H1 (cell line): ENCODE data around the gene JUN. TPM values are rescaled to one million over a fixed set of nuclear protein-coding genes. Genes with fewer than 3 reads are reported as not detected.

Experiments used
- HDAC2 ChIP-seq, 2 experiments: fragments of 300-600 bp in 1 of 2; sonication (generic) in 1 of 2; IDR thresholded peaks; 2 replicates each; pipeline ENCODE4 v1.6.1; 2011 to 2012; ENCODE audit warnings: low read depth in 2 of 2, low read length in 2 of 2, mild to moderate bottlenecking in 2 of 2, moderate library complexity in 2 of 2, borderline replicate concordance in 1 of 2, inconsistent platforms in 1 of 2
- HDAC6 ChIP-seq: IDR thresholded peaks from one replicate; pipeline ENCODE4 v1.7.1; 2012; ENCODE audit warnings: low read depth, mild to moderate bottlenecking, inconsistent platforms, low read length, moderate library complexity
- RNF2 ChIP-seq: fragments of 200-900, 300-1000 bp; sonication (generic); IDR thresholded peaks from 2 replicates; pipeline ENCODE4 v1.7.1; 2016; ENCODE audit warnings: borderline replicate concordance, low read depth, mild to moderate bottlenecking, antibody characterized with exemption, low read length; ENCODE audit not compliant: poor library complexity, severe bottlenecking; ENCODE audit errors: missing control alignments
- polyA plus RNA-seq, 7 experiments: library from polyadenylated mRNA; depleted of rRNA in 3 of 7; stranded (reverse) in 5 of 7; unstranded in 2 of 7; fragments of >200 nt in 5 of 7; fragments of 200-250 nt in 2 of 7; gene quantifications; 1 replicate in 5 of 7; 2 replicates in 1 of 7; 4 replicates in 1 of 7; pipeline versions ENCODE4 v1.2.1 to v1.2.3, GENCODE V29; 2011 to 2013; ENCODE audit warnings: missing spikeins in 2 of 7, mixed read lengths in 2 of 7
- total RNA-seq: library from RNA; stranded (reverse); fragmentation: NEBNext Ultra II Directional; extraction: Animal tissue kit (Norgen Biotek cat#: 25700); gene quantifications from 2 replicates; pipeline ENCODE4 v1.2.1, GENCODE V29; 2021

Gene JUN
- total and polyA plus RNA-seq, 2 of the 8 experiments (the other 6 are each of a cell fraction or from before 2014, with no cell fraction given), result 4.4 to 10.9 TPM

- no peak for TF ChIP-seq HDAC2 (IDR thresholded peaks at IDR 0.05; ENCODE audit: borderline replicate concordance in 1 of 2, low read depth in 2 of 2, low read length in 2 of 2)
- no peak for TF ChIP-seq HDAC6
- TF ChIP-seq RNF2, result no peak
- TF ChIP-seq, all 59 proteins: peak for 4
Observed at GRCh38 chr1:58779801-58780382, 4.0 kb downstream of the JUN start (continued).
